ENCODE data around the gene TMEM130.
A peak's percentile ranks its signal among the peaks of the same experiment; 100 is the strongest.

The TMEM130 gene

GRCh38 chr7:98828368-98828767, 41.4 kb downstream of the TMEM130 start:
- TF ChIP-seq CTCF (IDR thresholded peaks at IDR 0.05; ENCODE audit: low read length), result no peak
- no peak for TF ChIP-seq EZH2 (optimal IDR thresholded peaks at IDR 0.05; ENCODE audit: low read depth, low read length)
- TF ChIP-seq EZH2phosphoT487 (IDR thresholded peaks at IDR 0.05; ENCODE audit: low read length), result no peak
- no peaks in the 10 kb centered on the region for H3K36me3 ChIP-seq (replicated peaks; ENCODE audit: insufficient read depth, low read length)
- H3K27ac ChIP-seq (ENCODE audit: low read length), result no peak overlapping the region
- no peak overlapping the region for H3K9ac ChIP-seq (ENCODE audit: low read length)
- H3F3A ChIP-seq (ENCODE audit: insufficient read depth, low read length), result no peaks in the 10 kb centered on the region
- no peak for DNase-seq
- no peaks in the 10 kb centered on the region for H4K20me1 ChIP-seq (ENCODE audit: insufficient read depth, low read length)
- 0 out of 2 replicates have a peak, but pooled peaks cover 3% of the 10 kb centered on the region for H3K27me3 ChIP-seq (replicated peaks; ENCODE audit: insufficient read depth, low read length)
- no peak overlapping the region for H2AFZ ChIP-seq (ENCODE audit: low read length)
- no peaks in the 10 kb centered on the region for H3K79me2 ChIP-seq (ENCODE audit: low read length)
- no peaks in the 10 kb centered on the region for H3K9me3 ChIP-seq (replicated peaks; ENCODE audit: insufficient read depth, low read length)
- H3K4me3 ChIP-seq (ENCODE audit: low read length), result no peak overlapping the region
- no peaks in the 10 kb centered on the region for H3K9me2 ChIP-seq (replicated peaks; ENCODE audit: insufficient read depth, low read length)
- no peaks in the 10 kb centered on the region for H3K4me1 ChIP-seq (ENCODE audit: low read length)
- no peak overlapping the region for H3K4me2 ChIP-seq (ENCODE audit: low read depth, low read length)

GRCh38 chr7:98827258-98827657, 42.6 kb downstream of the TMEM130 start:
- no peak overlapping the region for H3K27ac ChIP-seq (ENCODE audit: low read length)

DNA sequence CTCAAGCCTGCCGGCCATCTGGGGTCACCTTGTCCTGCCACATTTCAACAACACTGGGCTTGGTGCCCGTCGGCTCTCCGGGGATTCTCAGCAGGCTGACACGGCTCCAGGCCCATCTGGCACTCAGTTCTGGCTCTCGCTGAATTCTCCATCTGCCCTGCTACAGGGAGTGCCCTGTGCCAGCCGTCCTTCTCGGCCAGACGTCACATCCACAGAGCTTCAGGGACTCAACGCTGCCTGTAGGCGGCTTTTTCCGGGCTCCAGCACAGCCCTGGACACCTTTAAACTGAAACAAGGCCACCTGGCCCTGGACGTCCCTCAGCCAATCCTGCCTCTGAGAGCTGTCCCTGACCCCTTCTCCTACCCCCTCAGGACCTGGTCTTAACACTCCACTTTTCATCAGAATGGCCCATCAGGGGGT, 43.0 kb downstream of the TMEM130 start:
- H3K27ac ChIP-seq (ENCODE audit: low read length), result no peak overlapping the region
- no peaks in the 10 kb centered on the region for H3K9me3 ChIP-seq (replicated peaks; ENCODE audit: insufficient read depth, low read length)
- H3K27me3 ChIP-seq (replicated peaks; ENCODE audit: insufficient read depth, low read length), result 0 out of 2 replicates have a peak, but pooled peaks cover 3% of the 10 kb centered on the region
- H3K4me1 ChIP-seq (ENCODE audit: low read length), result no peaks in the 10 kb centered on the region
- no peak overlapping the region for H3K9ac ChIP-seq (ENCODE audit: low read length)
- no peaks in the 10 kb centered on the region for H4K20me1 ChIP-seq (ENCODE audit: insufficient read depth, low read length)
- H3K4me2 ChIP-seq (ENCODE audit: low read depth, low read length), result no peak overlapping the region
- H3K4me3 ChIP-seq (ENCODE audit: low read length), result no peak overlapping the region
- TF ChIP-seq CTCF (IDR thresholded peaks at IDR 0.05; ENCODE audit: low read length) (no peak), EZH2phosphoT487 (IDR thresholded peaks at IDR 0.05; ENCODE audit: low read length) (no peak), EZH2 (optimal IDR thresholded peaks at IDR 0.05; ENCODE audit: low read depth, low read length) (no peak)
- H3K9me2 ChIP-seq (replicated peaks; ENCODE audit: insufficient read depth, low read length), result no peaks in the 10 kb centered on the region
- H3K79me2 ChIP-seq (ENCODE audit: low read length), result no peaks in the 10 kb centered on the region
- no peaks in the 10 kb centered on the region for H3F3A ChIP-seq (ENCODE audit: insufficient read depth, low read length)
- peak; percentile 9 for DNase-seq
- H3K36me3 ChIP-seq (replicated peaks; ENCODE audit: insufficient read depth, low read length), result no peaks in the 10 kb centered on the region
- H2AFZ ChIP-seq (ENCODE audit: low read length), result 0 out of 2 replicates have a peak overlapping the region, but pooled peaks have one; percentile 20

More at GRCh38 chr7:98827258-98827657, 42.6 kb downstream of the TMEM130 start:
- Histone ChIP-seq H3K9ac (ENCODE audit: low read length) (no peak overlapping the region), H3K27me3 (replicated peaks; ENCODE audit: insufficient read depth, low read length) (0 out of 2 replicates have a peak, but pooled peaks cover 3% of the 10 kb centered on the region), H4K20me1 (ENCODE audit: insufficient read depth, low read length) (no peaks in the 10 kb centered on the region), H3K79me2 (ENCODE audit: low read length) (no peaks in the 10 kb centered on the region), H3K4me3 (ENCODE audit: low read length) (no peak overlapping the region), H3K36me3 (replicated peaks; ENCODE audit: insufficient read depth, low read length) (no peaks in the 10 kb centered on the region), H3K4me2 (ENCODE audit: low read depth, low read length) (no peak overlapping the region), H2AFZ (ENCODE audit: low read length) (no peak overlapping the region), H3F3A (ENCODE audit: insufficient read depth, low read length) (no peaks in the 10 kb centered on the region), H3K4me1 (ENCODE audit: low read length) (no peaks in the 10 kb centered on the region), H3K9me3 (replicated peaks; ENCODE audit: insufficient read depth, low read length) (no peaks in the 10 kb centered on the region), H3K9me2 (replicated peaks; ENCODE audit: insufficient read depth, low read length) (no peaks in the 10 kb centered on the region)
- TF ChIP-seq EZH2phosphoT487 (IDR thresholded peaks at IDR 0.05; ENCODE audit: low read length) (no peak), CTCF (IDR thresholded peaks at IDR 0.05; ENCODE audit: low read length) (no peak), EZH2 (optimal IDR thresholded peaks at IDR 0.05; ENCODE audit: low read depth, low read length) (no peak)
- no peak for DNase-seq

Data from MM.1S (cell line).